ENCODE results near the gene OR5P2. TPM values are rescaled to one million over a fixed set of nuclear protein-coding genes. Genes with fewer than 3 reads are reported as not detected.
"Not testable (repeated sequence)": the region's sequence is repeated elsewhere in the genome, so short reads cannot be mapped to it uniquely, and the experiment has no call there.

The OR5P2 gene
- total and polyA plus RNA-seq, 2 of the 8 experiments (the other 6 are each of a cell fraction or from before 2014, with no cell fraction given), result 0.08 TPM; not detected in 1

DNA sequence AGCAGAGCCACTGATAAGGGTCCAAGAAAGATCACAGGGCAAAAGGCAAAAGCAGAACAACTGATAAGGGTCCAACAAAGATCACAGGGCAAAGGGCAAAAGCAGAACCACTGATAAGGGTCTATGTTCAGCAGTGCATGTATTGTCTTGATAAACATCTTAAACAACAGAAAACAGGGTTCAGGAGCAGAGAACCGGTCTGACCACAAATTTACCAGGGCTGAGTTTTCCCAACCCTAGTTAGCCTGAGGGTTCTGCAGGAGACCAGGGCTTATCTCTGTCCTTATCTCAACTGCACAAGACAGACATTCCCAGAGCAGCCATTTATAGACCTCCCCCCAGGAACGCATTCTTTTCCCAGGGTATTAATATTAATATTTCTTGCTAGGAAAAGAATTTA, 13.6 kb upstream of the OR5P2 start:
- H3K9ac ChIP-seq (replicated peaks in 1 of 4; ENCODE audit: extremely low read depth in 1 of 4, low read depth in 3 of 4, low read length in 3 of 4); H3K56ac ChIP-seq (replicated peaks; ENCODE audit: insufficient read length, low read depth, low read length); POLR2A ChIA-PET (ENCODE audit: partially characterized antibody); H3K27me3 ChIP-seq (replicated peaks in 1 of 4; ENCODE audit: control insufficient read depth in 3 of 4, extremely low read depth in 1 of 4, insufficient read depth in 3 of 4, low read length in 3 of 4); H4K20me1 ChIP-seq (replicated peaks in 1 of 2; ENCODE audit: control insufficient read depth in 1 of 2, insufficient read depth in 2 of 2, low read length in 2 of 2); H3K18ac ChIP-seq (ENCODE audit: extremely low read depth, low read length); H2AK5ac ChIP-seq (ENCODE audit: low read depth, low read length); H3K23me2 ChIP-seq (ENCODE audit: low read depth, low read length); H2BK12ac ChIP-seq (ENCODE audit: low read depth, low read length); H3K4me2 ChIP-seq (ENCODE audit: insufficient read depth in 1 of 2, low read depth in 2 of 2, low read length in 2 of 2); H4K8ac ChIP-seq (ENCODE audit: extremely low read depth, insufficient read depth, low read length); H3K79me1 ChIP-seq (ENCODE audit: low read depth, low read length); H3K36me3 ChIP-seq (ENCODE audit: control insufficient read depth in 2 of 4, insufficient read depth in 4 of 4, low read length in 3 of 4); H2BK120ac ChIP-seq (replicated peaks; ENCODE audit: low read depth, low read length); DNase-seq (ENCODE audit: low read depth in 1 of 2, low spot score in 2 of 2); H3K9me3 ChIP-seq (ENCODE audit: insufficient read depth in 2 of 2, low read depth in 1 of 2, low read length in 1 of 2); H2AFZ ChIP-seq (ENCODE audit: low read length); H2BK15ac ChIP-seq (ENCODE audit: low read length); H3K4ac ChIP-seq (replicated peaks; ENCODE audit: insufficient read length, low read depth, low read length); H3K4me3 ChIP-seq (ENCODE audit: extremely low read depth in 1 of 4, insufficient read depth in 2 of 4, low read depth in 3 of 4, low read length in 4 of 4); H2BK5ac ChIP-seq (ENCODE audit: low read depth, low read length); H3K27ac ChIP-seq (ENCODE audit: low read depth, low read length); H3K23ac ChIP-seq (ENCODE audit: insufficient read length); H3K4me1 ChIP-seq (replicated peaks in 1 of 4; ENCODE audit: control insufficient read depth in 3 of 4, insufficient read depth in 4 of 4, low read length in 3 of 4); FAIRE-seq; H3K79me2 ChIP-seq (ENCODE audit: control insufficient read depth in 1 of 2, insufficient read depth in 2 of 2, low read length in 2 of 2); H4K91ac ChIP-seq (replicated peaks; ENCODE audit: insufficient read length, low read length); H2BK20ac ChIP-seq (ENCODE audit: low read length); CTCF ChIA-PET (ENCODE audit: partially characterized antibody); H4K5ac ChIP-seq (ENCODE audit: insufficient read length, low read depth, low read length); H3K14ac ChIP-seq (ENCODE audit: insufficient read length): not testable (repeated sequence)
- WGBS, 2 experiments (ENCODE audit: extremely low coverage in 1 of 2, insufficient coverage in 1 of 2, insufficient read length in 1 of 2, insufficient replicate concordance in 2 of 2, low coverage in 1 of 2, low lambda C conversion rate in 2 of 2, missing lambda C conversion rate in 1 of 2), result 85% methylated on average over 2 of the region's 2 CpGs; no CpG with 5 or more reads in 1 of the 2 experiments
- TF ChIP-seq EP300 (IDR thresholded peaks at IDR 0.05; ENCODE audit: borderline replicate concordance in 1 of 2, low read depth in 2 of 2, low read length in 2 of 2), result peak in 1 of 2 experiments; percentile 50; a peak in 1 of 3 replicates
